H9 (cell line): ENCODE results near the gene LEKR1. TPM values are rescaled to one million over a fixed set of nuclear protein-coding genes. Genes with fewer than 3 reads are reported as not detected.
A peak's percentile ranks its signal among the peaks of the same experiment; 100 is the strongest.

Experiments
- DNase-seq: peaks from one replicate; pipeline ENCODE4 v3.0.0-alpha.2; 2017
- H2AFZ ChIP-seq: one replicate; pipeline ENCODE4 v1.6.1; 2013; ENCODE audit warnings: mild to moderate bottlenecking, low read length, control low read depth, moderate library complexity
- H2AK5ac ChIP-seq: 2 replicates; pipeline ENCODE4 v1.6.1; 2013; ENCODE audit warnings: low read length, control low read depth, mixed read lengths; ENCODE audit not compliant: insufficient read length
- H2BK120ac ChIP-seq: one replicate; pipeline ENCODE4 v1.6.1; 2013; ENCODE audit warnings: low read depth, mild to moderate bottlenecking, low read length, control low read depth, inconsistent platforms; ENCODE audit not compliant: poor library complexity, severe bottlenecking
- H2BK12ac ChIP-seq: 2 replicates; pipeline ENCODE4 v1.6.1; 2013; ENCODE audit warnings: low read length, control low read depth, mixed read lengths, low read depth; ENCODE audit not compliant: insufficient read length
- H2BK15ac ChIP-seq: 2 replicates; pipeline ENCODE4 v1.6.1; 2013; ENCODE audit warnings: low read depth, low read length, control low read depth
- H2BK20ac ChIP-seq: one replicate; pipeline ENCODE4 v1.6.1; 2013; ENCODE audit warnings: low read depth, mild to moderate bottlenecking, low read length, control low read depth, inconsistent platforms; ENCODE audit not compliant: poor library complexity, severe bottlenecking
- H2BK5ac ChIP-seq: 2 replicates; pipeline ENCODE4 v1.6.1; 2013; ENCODE audit warnings: low read length, control low read depth, mixed read lengths; ENCODE audit not compliant: insufficient read length
- H3K14ac ChIP-seq: 2 replicates; pipeline ENCODE4 v1.6.1; 2013; ENCODE audit warnings: low read length, control low read depth; ENCODE audit not compliant: insufficient read depth
- H3K18ac ChIP-seq: 2 replicates; pipeline ENCODE4 v1.6.1; 2013; ENCODE audit warnings: low read depth, mild to moderate bottlenecking, mixed read lengths, low read length, control low read depth; ENCODE audit not compliant: insufficient read length
- H3K23ac ChIP-seq: 2 replicates; pipeline ENCODE4 v1.6.1; 2013; ENCODE audit warnings: low read length, control low read depth, mixed read lengths, low read depth; ENCODE audit not compliant: insufficient read length
- H3K23me2 ChIP-seq: 2 replicates; pipeline ENCODE4 v1.6.1; 2013; ENCODE audit warnings: low read depth, mild to moderate bottlenecking, mixed read lengths, low read length, control low read depth; ENCODE audit not compliant: insufficient read length, poor library complexity, severe bottlenecking
- H3K27ac ChIP-seq: 2 replicates; pipeline ENCODE4 v1.5.1; 2013; ENCODE audit warnings: low read length, control low read depth, mixed read lengths, low read depth; ENCODE audit not compliant: insufficient read length
- H3K27me3 ChIP-seq: 2 replicates; pipeline ENCODE4 v1.6.1; 2013; ENCODE audit warnings: low read length, control low read depth, inconsistent platforms; ENCODE audit not compliant: insufficient read depth
- H3K4ac ChIP-seq: 2 replicates; pipeline ENCODE4 v1.6.1; 2013; ENCODE audit warnings: low read depth, mild to moderate bottlenecking, control low read depth, inconsistent platforms, low read length, moderate library complexity
- H3K4me1 ChIP-seq: 2 replicates; pipeline ENCODE4 v1.6.1; 2013; ENCODE audit warnings: low read length, control low read depth, inconsistent platforms; ENCODE audit not compliant: insufficient read depth
- H3K4me2 ChIP-seq: 2 replicates; pipeline ENCODE4 v1.6.1; 2013; ENCODE audit warnings: low read length, control low read depth, mixed read lengths; ENCODE audit not compliant: insufficient read length, insufficient read depth
- H3K56ac ChIP-seq: 2 replicates; pipeline ENCODE4 v1.6.1; 2013; ENCODE audit warnings: low read depth, mild to moderate bottlenecking, mixed read lengths, low read length, control low read depth; ENCODE audit not compliant: insufficient read length
- H3K79me1 ChIP-seq: 2 replicates; pipeline ENCODE4 v1.6.1; 2013; ENCODE audit warnings: low read depth, mild to moderate bottlenecking, moderate library complexity, low read length, control low read depth, inconsistent platforms; ENCODE audit not compliant: insufficient read depth, poor library complexity, severe bottlenecking
- H3K79me2 ChIP-seq: 2 replicates; pipeline ENCODE4 v1.6.1; 2013; ENCODE audit warnings: low read length, control low read depth, inconsistent platforms; ENCODE audit not compliant: insufficient read depth
- H3K9ac ChIP-seq: 2 replicates; pipeline ENCODE4 v1.6.1; 2013; ENCODE audit warnings: low read length, control low read depth, mixed read lengths; ENCODE audit not compliant: insufficient read length; ENCODE audit errors: extremely low read depth
- H3K9me3 ChIP-seq: one replicate; pipeline ENCODE4 v1.6.1; 2013; ENCODE audit warnings: low read depth, low read length, inconsistent platforms; ENCODE audit not compliant: control insufficient read depth
- H3T11ph ChIP-seq: one replicate; pipeline ENCODE4 v1.6.1; 2013; ENCODE audit warnings: mild to moderate bottlenecking, low read length, control low read depth, inconsistent platforms
- H4K20me1 ChIP-seq: one replicate; pipeline ENCODE4 v1.6.1; 2013; ENCODE audit not compliant: control insufficient read depth, insufficient read length, insufficient read depth
- H4K5ac ChIP-seq: 2 replicates; pipeline ENCODE4 v1.6.1; 2013; ENCODE audit warnings: low read depth, mild to moderate bottlenecking, mixed read lengths, low read length, control low read depth; ENCODE audit not compliant: insufficient read length
- H4K8ac ChIP-seq: replicated peaks from 2 replicates; pipeline ENCODE4 v1.6.1; 2013; ENCODE audit warnings: low read length, control low read depth, mixed read lengths, low read depth; ENCODE audit not compliant: insufficient read length
- H4K91ac ChIP-seq: 2 replicates; pipeline ENCODE4 v1.6.1; 2013; ENCODE audit warnings: low read depth, mild to moderate bottlenecking, moderate library complexity, mixed read lengths, low read length, control low read depth; ENCODE audit not compliant: insufficient read length
- H3K27ac Mint-ChIP-seq, 3 experiments: 2 replicates in 2 of 3; 3 replicates in 1 of 3; pipeline ENCODE4 v1.8.0; 2020 to 2021; ENCODE audit warnings: mixed read lengths in 3 of 3, mild to moderate bottlenecking in 1 of 3, moderate library complexity in 1 of 3
- H3K27me3 Mint-ChIP-seq: 2 replicates; pipeline ENCODE4 v1.8.0; 2021; ENCODE audit warnings: low read depth, mild to moderate bottlenecking, moderate library complexity, mixed read lengths
- H3K36me3 Mint-ChIP-seq, 3 experiments: 2 replicates in 2 of 3; 3 replicates in 1 of 3; pipeline ENCODE4 v1.8.0; 2020 to 2021; ENCODE audit warnings: low read depth in 3 of 3, mixed read lengths in 3 of 3; ENCODE audit not compliant: insufficient read depth in 1 of 3
- H3K4me1 Mint-ChIP-seq, 2 experiments: 2 replicates each; pipeline ENCODE4 v1.8.0; 2020; ENCODE audit warnings: mixed read lengths in 2 of 2
- H3K4me3 Mint-ChIP-seq, 2 experiments: 2 replicates in 1 of 2; 3 replicates in 1 of 2; pipeline ENCODE4 v1.8.0; 2020 to 2021; ENCODE audit warnings: mild to moderate bottlenecking in 2 of 2, mixed read lengths in 2 of 2, moderate library complexity in 1 of 2
- H3K9me3 Mint-ChIP-seq, 2 experiments: 2 replicates in 1 of 2; 3 replicates in 1 of 2; pipeline ENCODE4 v1.8.0; 2020; ENCODE audit warnings: mild to moderate bottlenecking in 2 of 2, mixed read lengths in 2 of 2, moderate library complexity in 1 of 2
- CTCF ChIP-seq: fragments of 200-600 bp; sonication (generic); conservative IDR thresholded peaks from 3 replicates; pipeline ENCODE4 v1.8.0; 2021; ENCODE audit warnings: antibody characterized with exemption, mild to moderate bottlenecking
- WGBS: extraction: QIAGEN DNeasy Blood & Tissue Kit; methylation state at CpG from one replicate; pipeline ENCODE4 v1.1.7; 2013; ENCODE audit warnings: missing lambda C conversion rate, low lambda C conversion rate, mixed read lengths; ENCODE audit not compliant: insufficient read length; ENCODE audit errors: extremely low coverage; 5-methylcytosine and 5-hydroxymethylcytosine counted together
- long read RNA-seq: library from polyadenylated mRNA; unstranded; transcript quantifications from one replicate; pipeline ENCODE4 v2.0.0, GENCODE V29; 2020
- total RNA-seq: library from RNA; stranded (reverse); gene quantifications from 2 replicates; pipeline ENCODE4 v1.2.1, GENCODE V29; 2021

LEKR1 gene
- total RNA-seq: 0.22 TPM in 1 of 2 replicates, not detected in the other
- long read RNA-seq, partial matches to known transcripts: 0 of 1 reads
- long read RNA-seq, other reads (novel, unspliced or antisense): 1 of 1 reads

DNA sequence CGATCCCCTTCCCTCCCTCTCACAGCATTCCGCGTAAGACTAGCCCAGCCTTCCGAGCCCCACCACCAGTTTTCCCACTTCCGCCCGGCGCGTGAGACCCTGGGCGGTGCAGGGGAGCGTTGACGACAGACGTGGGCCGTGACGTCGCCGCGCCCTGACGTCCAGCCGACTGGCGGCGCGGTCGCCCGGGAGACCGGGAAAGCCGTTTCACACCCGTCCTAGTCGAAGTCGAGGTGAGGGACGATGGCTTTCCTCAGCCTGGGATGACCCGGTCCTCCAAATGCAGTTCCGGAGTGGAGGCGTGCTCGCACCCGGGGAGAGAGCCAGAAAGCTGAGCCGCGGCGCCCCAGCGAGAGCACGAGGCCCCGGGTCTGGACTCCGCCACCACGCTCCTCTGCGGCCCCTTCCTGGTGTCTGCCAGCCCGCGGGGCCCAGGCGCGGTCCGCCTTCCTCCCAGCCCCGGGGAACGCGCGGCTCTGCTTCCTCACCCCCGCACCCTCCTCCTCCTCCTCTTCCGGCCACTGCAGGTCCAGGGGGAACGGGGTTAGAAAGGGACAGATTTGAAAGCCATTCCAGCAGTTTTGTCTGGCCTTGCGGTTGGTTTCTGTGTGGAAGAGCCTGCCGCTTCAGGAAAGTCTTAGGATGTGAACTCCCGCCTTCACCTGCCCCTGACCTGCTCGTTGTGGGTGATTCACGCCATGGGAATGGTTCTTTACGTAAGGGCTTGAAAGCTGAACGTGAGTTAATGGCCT, at the start of gene LEKR1:
TSS of gene LEKR1 (plus strand) at position 210 of the 752 bp plus-strand sequence. CDS start 2,977 bp downstream, outside the sequence.
- H3K18ac ChIP-seq: peak within 1 kb of the TSS; percentile 39
- H4K20me1 ChIP-seq: no peaks in the 10 kb centered on the region
- H3K36me3 Mint-ChIP-seq: peaks cover 2 to 6% (median 2%) of the 10 kb centered on the region in 3 experiments; a peak in 5 of 7 replicates
- H3T11ph ChIP-seq: no peak within 1 kb of the TSS
- peak within 1 kb of the TSS; percentile 62; the same call in 1 of the 2 replicates for H3K14ac ChIP-seq
- peak within 1 kb of the TSS; percentile 83 to 85 for H3K4me3 Mint-ChIP-seq
- H3K4me1 ChIP-seq: peaks cover 2% of the 10 kb centered on the region; the same call in 1 of the 2 replicates
- H4K5ac ChIP-seq: no peak within 1 kb of the TSS
- no peak within 1 kb of the TSS for H2BK12ac ChIP-seq
- no peak within 1 kb of the TSS for H2BK120ac ChIP-seq
- peaks cover 51 to 58% of the 10 kb centered on the region in 2 experiments for H3K4me1 Mint-ChIP-seq
- H3K56ac ChIP-seq: no peak within 1 kb of the TSS
- H2AK5ac ChIP-seq: no peak within 1 kb of the TSS
- H2BK5ac ChIP-seq: no peak within 1 kb of the TSS
- no peak within 1 kb of the TSS for H3K4ac ChIP-seq
- H3K79me1 ChIP-seq: no peaks in the 10 kb centered on the region
- no peak within 1 kb of the TSS for H2BK15ac ChIP-seq
- no peaks in the 10 kb centered on the region for H3K9me3 Mint-ChIP-seq
- H3K23ac ChIP-seq: no peak within 1 kb of the TSS
- H3K27me3 Mint-ChIP-seq: peaks cover 78% of the 10 kb centered on the region
- H3K79me2 ChIP-seq: no peaks in the 10 kb centered on the region
- no peaks in the 10 kb centered on the region for H3K9me3 ChIP-seq
- peak within 1 kb of the TSS; percentile 99 for H3K4me2 ChIP-seq
- H4K8ac ChIP-seq: no peak within 1 kb of the TSS
- no peak within 1 kb of the TSS for H2AFZ ChIP-seq
- WGBS: no CpG with 5 or more reads among the region's 63 CpGs
- TF ChIP-seq CTCF: no peak
- no peak within 1 kb of the TSS for H3K27ac ChIP-seq
- H3K27me3 ChIP-seq: peaks cover 32% of the 10 kb centered on the region; the same call in 1 of the 2 replicates
- H3K9ac ChIP-seq: peak within 1 kb of the TSS; percentile 50
- H2BK20ac ChIP-seq: no peak within 1 kb of the TSS
- peak within 1 kb of the TSS; percentile 52 to 92 (median 72); a peak in 4 of 7 replicates for H3K27ac Mint-ChIP-seq
- DNase-seq: peak; percentile 85
- H3K23me2 ChIP-seq: peaks cover 12% of the 10 kb centered on the region
- no peak within 1 kb of the TSS for H4K91ac ChIP-seq
